Heart left ventricle (tissue), 16 donors: ENCODE data around the gene FAM110C. TPM values are rescaled to one million over a fixed set of nuclear protein-coding genes. Genes with fewer than 3 reads are reported as not detected.

ENCODE experiments used
- ATAC-seq, 4 donors: fragments of 200-7000 bp; cut with Tn5 transposase; one replicate each; pipeline ENCODE4 v1.9.1; 2020 to 2022; ENCODE audit warnings: moderate library complexity in 4 of 4, mild to moderate bottlenecking in 3 of 4, moderate number of reproducible peaks in 1 of 4
- DNase-seq, 5 donors: peaks; one replicate each; pipeline ENCODE4 v3.0.0-alpha.2; 2020
- H3K27ac ChIP-seq, 12 donors: fragments of 200-600 bp; sonication (generic) in 4 of 12; one replicate each; pipeline versions ENCODE4 v1.5.0 to v1.8.0; 2016 to 2022; ENCODE audit warnings: mild to moderate bottlenecking in 2 of 12
- H3K27me3 ChIP-seq, 9 donors: fragments of 200-600 bp; sonication (generic) in 2 of 9; one replicate each; pipeline versions ENCODE4 v1.5.1 to v1.8.0; 2016 to 2022; ENCODE audit warnings: mild to moderate bottlenecking in 3 of 9
- H3K36me3 ChIP-seq, 9 donors: fragments of 200-600 bp; sonication (generic) in 2 of 9; one replicate each; pipeline versions ENCODE4 v1.5.0 to v1.8.0; 2018 to 2022; ENCODE audit warnings: mild to moderate bottlenecking in 2 of 9
- H3K4me1 ChIP-seq, 12 donors: fragments of 200-600 bp; sonication (generic) in 4 of 12; one replicate each; pipeline versions ENCODE4 v1.5.0 to v1.8.0; 2016 to 2022; ENCODE audit warnings: mild to moderate bottlenecking in 3 of 12
- H3K4me3 ChIP-seq, 12 donors: fragments of 200-600 bp; sonication (generic) in 4 of 12; one replicate each; pipeline versions ENCODE4 v1.5.0 to v1.8.0; 2017 to 2022; ENCODE audit warnings: mild to moderate bottlenecking in 9 of 12, moderate library complexity in 4 of 12
- H3K9me3 ChIP-seq, 12 donors: fragments of 200-600 bp; sonication (generic) in 4 of 12; one replicate each; pipeline versions ENCODE4 v1.5.0 to v1.8.0; 2016 to 2022; ENCODE audit warnings: mild to moderate bottlenecking in 1 of 12
- CTCF ChIP-seq, 12 donors: fragments of 200-600 bp; sonication (generic) in 4 of 12; IDR thresholded peaks; one replicate each; pipeline versions ENCODE4 v1.5.0 to v1.8.0; 2018 to 2022; ENCODE audit warnings: antibody characterized with exemption in 12 of 12, mild to moderate bottlenecking in 5 of 12
- POLR2A ChIP-seq, 2 donors: fragments of 450-650 bp; IDR thresholded peaks; one replicate each; pipeline ENCODE4 v1.6.1; 2017; ENCODE audit warnings: antibody characterized with exemption in 2 of 2, mild to moderate bottlenecking in 2 of 2, moderate library complexity in 2 of 2
- WGBS, 4 donors: extraction: QIAGEN DNeasy Blood & Tissue Kit in 2 of 4; methylation state at CpG; one replicate each; pipeline versions ENCODE4 v1.1.5 to v1.1.7; 2013 to 2018; 5-methylcytosine and 5-hydroxymethylcytosine counted together
- intact Hi-C, 10 donors: fragments of 100-400 bp; cut with DNase I; formaldehyde crosslinking; loops; one replicate each; pipeline versions ENCODE4 v1.11.1 to v1.14.2; 2022
- polyA plus RNA-seq, 2 donors: library from polyadenylated mRNA; stranded (reverse); fragments of 200-250 nt; gene quantifications; one replicate each; pipeline ENCODE4 v1.2.3, GENCODE V29; 2013
- total RNA-seq, 9 donors: library from RNA; depleted of rRNA in 2 of 9; stranded (reverse); fragments of >200 nt in 2 of 9; fragmentation: NEBNext Ultra II Directional in 3 of 9; extraction: Animal tissue kit (Norgen Biotek cat#: 25700) in 3 of 9; gene quantifications; one replicate each; pipeline versions ENCODE4 v1.1.0 to v1.2.4, GENCODE V29; 2016 to 2023
- donor health status: ischemic (EF 13 %, LVEDD 7.1; RV severe dilation, severe dysfunction).
- donor health status: healthy with polysubstance abuse.
- donor health status: DM: no; HTN: yes; CAD: no.
- donor health status: DM: no; HTN: no; CAD: no.
- donor health status: ischemic (EF 25% LVEDD 6.9; RV normal size, moderate dysfunction).
- donor health status: ischemic (EF 25% LVEDD 5.7; RV mildly dilated, moderate dysfunction).
- donor health status: healthy.
- donor health status: DM: yes; HTN: yes; CAD: no.
- donor health status: ischemic (EF 35%, LVEDD 5.7; RV mildly dilated, moderate dysfunction).
- donor health status: nonischemic (EF 11% LVEDD 7.7; RV severe dilation, severe dysfunction).
- donor health status: DM: yes; HTN: yes; CAD: no.
- donor health status: PGD.
- donor health status: ischemic (EF 29% LVEDD 5.4; RV normal size, mild dysfunction).
- donor health status: nonischemic (EF 23%, LVEDD 6.1; RV moderate dilation, normal function).

Gene FAM110C
- total and polyA plus RNA-seq, 11 donors = 1.4 to 10.1 (median 2.3) TPM

- DNase-seq (no peak), ATAC-seq (peak; percentile 2 to 48 (median 16))
- H3K9me3 ChIP-seq = no peaks in the 10 kb centered on the region
- WGBS, 4 donors = 25 to 39% (median 29%) methylated on average over 14 of the region's 14 CpGs
- intact Hi-C loops = no loop called here
- peaks cover 7 to 49% (median 30%) of the 10 kb centered on the region in 9 donors for H3K27me3 ChIP-seq
- peak overlapping the region in 10 of 12 donors; percentile 37 to 72 (median 61) for H3K4me3 ChIP-seq
- H3K27ac ChIP-seq = peak overlapping the region; percentile 40 to 90 (median 76)
- peaks cover 0 to 24% (median 4%) of the 10 kb centered on the region in 12 donors for H3K4me1 ChIP-seq
- no peaks in the 10 kb centered on the region for H3K36me3 ChIP-seq
- TF ChIP-seq CTCF (IDR thresholded peaks at IDR 0.05) (no peak), POLR2A (IDR thresholded peaks at IDR 0.05) (no peak)
Observed at GRCh38 chr2:47346-47725, 1.0 kb upstream of the FAM110C start.

- DNase-seq (no peak), ATAC-seq (peak in 3 of 4 donors; percentile 3 to 43 (median 23))
- Histone ChIP-seq H3K9me3 (no peaks in the 10 kb centered on the region), H3K27me3 (peaks cover 7 to 49% (median 30%) of the 10 kb centered on the region in 9 donors), H3K36me3 (no peaks in the 10 kb centered on the region), H3K4me3 (peak overlapping the region; percentile 37 to 72 (median 59)), H3K27ac (peak overlapping the region in 7 of 12 donors; percentile 34 to 90 (median 69)), H3K4me1 (peaks cover 0 to 24% (median 4%) of the 10 kb centered on the region in 12 donors)
- 0 to 2% (median 1%) methylated on average over 3 to 52 of the region's 52 CpGs for WGBS, 4 donors
- intact Hi-C loops = no loop called here
- TF ChIP-seq CTCF (IDR thresholded peaks at IDR 0.05) = no peak
- no peak for TF ChIP-seq POLR2A (IDR thresholded peaks at IDR 0.05)
Observed at GRCh38 chr2:46131-46470, 204 bp downstream of the FAM110C start.

GRCh38 chr2:45342-46130 lies 769 bp downstream of the FAM110C start:
- no peak for TF ChIP-seq POLR2A (IDR thresholded peaks at IDR 0.05)
- TF ChIP-seq CTCF (IDR thresholded peaks at IDR 0.05) = no peak
- Histone ChIP-seq H3K27me3 (peaks cover 7 to 49% (median 30%) of the 10 kb centered on the region in 9 donors), H3K27ac (peak overlapping the region in 6 of 12 donors; percentile 45 to 90 (median 71)), H3K9me3 (no peaks in the 10 kb centered on the region), H3K36me3 (no peaks in the 10 kb centered on the region), H3K4me3 (peak overlapping the region; percentile 37 to 72 (median 59)), H3K4me1 (peaks cover 0 to 24% (median 4%) of the 10 kb centered on the region in 12 donors)
- ATAC-seq (peak in 2 of 4 donors; percentile 3), DNase-seq (no peak)
- intact Hi-C loops = no loop called here
- 2 to 7% (median 4%) methylated on average over 36 to 76 of the region's 76 CpGs for WGBS, 4 donors

GRCh38 chr2:44748-45341 lies 1.5 kb downstream of the FAM110C start:
- Histone ChIP-seq H3K27me3 (peaks cover 7 to 49% (median 30%) of the 10 kb centered on the region in 9 donors), H3K4me1 (peaks cover 0 to 24% (median 4%) of the 10 kb centered on the region in 12 donors), H3K36me3 (no peaks in the 10 kb centered on the region), H3K9me3 (no peaks in the 10 kb centered on the region), H3K27ac (peak overlapping the region in 1 of 12 donors; percentile 73), H3K4me3 (peak overlapping the region in 11 of 12 donors; percentile 37 to 72 (median 61))
- intact Hi-C loops = no loop called here
- WGBS, 4 donors = 27 to 47% (median 33%) methylated on average over 6 of the region's 6 CpGs
- DNase-seq = no peak
- no peak for ATAC-seq
- TF ChIP-seq POLR2A (IDR thresholded peaks at IDR 0.05) (no peak), CTCF (IDR thresholded peaks at IDR 0.05) (no peak)
